NCI-H2196 (cell line): ENCODE data around the gene COLEC12.
A peak's percentile ranks its signal among the peaks of the same experiment; 100 is the strongest.

ENCODE experiments used
- DNase-seq: peaks from one replicate; lab custom pipeline; 2025; ENCODE audit not compliant: unreplicated experiment; lab: John Stamatoyannopoulos, UW

The COLEC12 gene

DNA sequence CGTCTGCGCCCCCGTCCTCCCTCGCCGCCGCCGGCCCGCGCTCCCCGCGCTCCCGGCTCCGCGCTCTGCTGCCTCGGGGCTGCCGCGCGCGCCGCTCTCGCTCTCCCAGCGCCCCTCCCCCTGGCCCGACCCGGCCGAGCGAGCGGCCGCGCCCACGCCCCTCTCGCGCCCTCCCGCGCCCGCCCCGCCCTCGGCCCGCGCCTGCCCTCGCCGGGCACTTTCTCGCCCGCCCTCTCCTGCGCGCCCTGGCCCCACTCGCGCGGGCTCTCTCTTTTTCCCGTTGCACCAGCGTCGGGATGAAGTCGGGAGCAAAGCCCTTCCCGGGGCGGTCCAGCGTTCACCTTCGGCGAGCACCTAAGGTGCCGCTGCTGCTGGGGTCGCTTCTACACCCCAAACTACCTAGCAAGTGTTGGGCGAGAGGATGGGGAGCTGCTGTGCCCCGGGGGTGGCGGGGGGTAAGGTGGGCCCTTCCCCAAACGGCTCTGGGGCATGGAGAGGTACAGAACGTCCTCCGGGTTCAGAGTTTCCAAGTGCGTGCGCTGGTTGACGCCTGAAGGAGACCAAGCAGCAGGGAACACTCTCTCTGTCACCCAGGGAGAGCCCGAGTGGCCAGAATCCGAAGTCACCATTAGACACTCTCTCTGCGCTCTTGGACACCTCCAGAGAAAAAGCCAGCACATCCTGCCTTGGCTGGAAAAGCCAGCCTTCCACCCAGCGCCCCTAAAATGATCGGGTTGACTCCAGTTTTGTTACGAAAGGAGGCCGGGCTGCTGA lies at the start of gene COLEC12:
COLEC12 (minus strand) TSS at position 70 of the 774 bp plus-strand sequence. CDS start 187 bp downstream, outside the sequence.
- DNase-seq, result no peak

DNA sequence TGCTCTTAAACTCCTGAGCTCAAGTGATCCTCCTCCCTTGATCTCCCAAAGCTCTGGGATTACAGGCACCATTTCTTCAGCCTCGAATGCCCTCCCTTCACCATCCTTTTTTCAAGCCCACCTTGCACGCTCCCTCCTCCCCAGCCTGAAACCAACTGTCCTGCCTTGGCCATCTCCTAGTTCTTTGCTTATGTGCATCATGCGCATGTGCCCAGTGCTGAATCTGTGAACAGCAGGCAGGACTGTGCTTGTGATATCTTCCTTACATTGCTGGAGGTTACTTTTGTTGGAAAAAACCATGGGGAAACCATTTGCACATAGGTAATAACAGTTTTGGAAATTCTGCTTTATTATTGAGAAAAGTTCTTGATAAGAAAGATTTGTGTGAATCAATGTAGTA lies 49.5 kb upstream of the COLEC12 start:
- DNase-seq, result no peak

DNA sequence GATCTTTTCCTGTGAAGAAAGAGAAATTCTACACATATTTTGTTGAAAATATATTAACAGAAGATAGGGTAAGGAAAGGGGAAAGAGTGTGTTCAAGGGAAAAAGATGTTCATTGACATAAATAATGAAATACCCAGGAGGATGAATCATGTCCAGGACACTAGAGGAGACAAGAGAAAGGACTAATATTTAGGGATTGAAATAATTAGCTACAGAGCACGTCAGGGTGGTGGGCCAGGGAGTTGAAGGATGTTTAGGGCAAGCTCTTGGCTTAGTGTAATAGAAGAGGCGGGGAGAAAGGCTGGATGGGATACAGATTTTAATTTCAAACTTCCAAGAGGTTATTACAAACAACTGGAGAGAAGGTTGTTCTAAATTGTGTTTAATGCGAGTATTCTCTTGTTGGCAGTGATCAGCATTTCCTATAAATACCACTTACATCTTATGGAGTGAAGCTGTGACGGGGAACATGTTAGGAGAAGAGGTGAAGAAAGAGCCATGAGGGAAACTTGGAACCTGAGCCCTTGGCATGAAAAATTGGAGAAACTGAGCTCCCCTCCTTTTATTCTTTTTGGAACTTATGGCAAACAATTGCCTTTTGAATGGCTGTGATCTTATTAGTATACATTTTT lies 43.1 kb upstream of the COLEC12 start:
- no peak for DNase-seq

- no peak for DNase-seq
Observed at GRCh38 chr18:533995-534601, 33.6 kb upstream of the COLEC12 start.

DNA sequence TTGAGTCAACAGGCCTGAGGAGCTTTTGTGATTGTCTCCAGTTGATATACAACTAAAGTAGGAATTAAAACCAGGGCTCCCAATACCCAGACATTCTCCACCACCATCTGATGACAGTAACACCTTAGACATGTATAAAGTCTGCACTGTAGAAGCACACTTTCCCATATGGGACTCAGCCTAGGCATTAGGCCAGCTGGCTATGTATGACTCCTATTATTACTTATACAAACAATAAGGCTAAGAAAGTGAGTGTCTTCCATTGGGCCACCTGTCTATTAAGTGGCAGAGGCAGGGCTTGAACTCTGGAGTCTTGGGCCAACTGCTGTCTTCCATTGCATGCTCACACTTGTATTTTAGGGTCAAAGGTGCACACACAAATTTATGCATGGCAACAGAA lies 32.1 kb upstream of the COLEC12 start:
- DNase-seq, result no peak

DNA sequence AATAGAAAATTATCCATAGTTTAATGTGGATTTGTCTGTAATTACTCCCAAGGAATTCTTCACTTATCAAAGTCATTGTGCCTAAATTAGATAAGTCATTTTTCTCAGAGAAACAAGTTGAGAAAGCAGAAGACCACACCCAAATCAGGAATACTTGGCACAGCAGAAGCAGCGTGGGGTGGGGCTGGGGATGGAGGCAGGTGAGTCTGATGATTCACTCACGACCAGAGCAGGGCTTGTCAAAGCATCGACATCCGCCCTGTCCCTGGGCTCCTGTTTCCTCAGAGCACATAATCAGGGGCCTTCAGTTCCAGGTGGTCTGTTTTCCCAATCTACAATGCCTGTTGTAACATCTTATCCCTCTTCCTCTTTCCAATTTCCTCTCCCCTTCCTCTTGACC lies 31.5 kb upstream of the COLEC12 start:
- DNase-seq, result no peak

- no peak for DNase-seq
Observed at GRCh38 chr18:527146-527545, 26.6 kb upstream of the COLEC12 start.

DNA sequence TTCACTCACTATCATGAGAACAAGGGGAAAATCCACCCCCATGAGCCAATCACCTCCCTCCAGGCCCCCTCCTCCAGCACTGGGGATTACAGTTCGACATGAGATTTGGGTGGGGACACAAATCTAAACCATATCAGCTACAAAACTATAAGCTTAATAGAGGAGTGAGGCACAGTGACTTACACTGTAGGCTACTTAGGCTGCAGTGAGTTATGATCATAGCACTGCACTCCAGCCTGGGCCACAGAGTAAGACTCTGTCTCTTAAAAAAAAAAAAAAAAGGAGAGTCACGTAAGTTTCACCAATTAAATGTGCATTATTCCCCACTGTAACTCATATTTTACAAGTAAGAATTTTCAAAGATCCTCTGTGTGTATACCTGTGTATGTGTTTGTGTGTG lies 26.2 kb upstream of the COLEC12 start:
- no peak for DNase-seq

GRCh38 chr18:525036-525797 lies 24.7 kb upstream of the COLEC12 start:
- no peak for DNase-seq

GRCh38 chr18:524466-524865 lies 24.0 kb upstream of the COLEC12 start:
- DNase-seq, result no peak

DNA sequence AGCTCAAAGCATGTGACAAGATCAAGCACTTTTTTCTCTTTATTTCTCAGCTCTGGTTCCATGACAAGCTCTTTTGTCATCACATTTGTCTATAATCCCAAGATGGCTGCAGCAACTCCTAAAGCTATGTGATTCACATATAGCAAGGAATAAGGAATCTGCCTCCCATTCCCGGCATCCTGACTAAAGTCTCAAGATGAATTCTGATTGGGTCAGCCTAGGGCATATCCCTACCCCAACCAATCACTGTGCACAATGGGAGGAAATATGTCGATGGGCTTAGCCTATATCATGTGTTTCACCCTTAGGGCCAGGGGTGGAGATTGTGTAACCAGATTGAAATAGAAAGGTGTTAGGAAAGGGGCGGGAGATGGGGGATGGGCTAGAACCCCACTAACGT lies 23.1 kb upstream of the COLEC12 start:
- no peak for DNase-seq

DNA sequence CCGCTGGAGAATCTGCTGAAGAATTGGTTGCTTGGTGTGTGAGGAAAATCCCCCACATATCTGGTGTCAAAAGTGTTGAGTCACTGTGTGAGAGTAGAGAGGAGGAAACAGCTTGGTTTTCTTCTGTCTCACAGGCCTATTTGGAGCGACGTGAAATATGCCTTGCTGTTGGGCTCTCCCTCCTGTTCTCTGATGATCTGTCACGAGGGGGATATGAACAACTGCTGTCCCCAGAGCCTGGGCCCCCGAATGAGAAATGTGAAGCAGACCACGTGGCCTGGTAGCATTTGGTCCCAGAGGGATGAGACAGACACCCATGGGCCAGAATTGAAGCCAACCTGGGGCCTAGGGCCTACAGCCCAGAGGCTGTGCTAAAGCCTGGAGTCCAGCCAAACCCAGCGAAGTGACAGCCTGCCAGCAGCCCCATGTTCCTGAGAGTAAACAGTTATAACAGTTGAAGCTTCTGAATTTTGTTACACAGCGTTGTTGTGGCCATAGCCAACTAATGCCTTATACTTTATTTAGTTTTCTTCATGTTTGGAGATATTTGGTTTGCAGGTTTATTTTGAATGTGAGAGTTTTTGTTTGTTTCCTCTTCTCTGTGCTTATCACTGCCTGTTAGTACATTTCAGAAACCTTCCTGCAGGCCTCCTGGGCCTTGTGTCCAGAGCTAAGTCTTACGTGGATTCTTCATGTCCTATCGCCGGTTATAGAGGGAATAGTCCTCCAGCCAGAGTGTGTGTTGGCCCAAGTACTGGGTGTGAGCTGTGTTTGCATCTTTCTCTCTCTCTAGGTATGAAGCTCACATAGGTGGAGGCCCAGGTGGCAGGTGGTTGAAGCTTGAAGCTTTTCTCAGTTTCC lies 18.7 kb upstream of the COLEC12 start:
- DNase-seq, result peak; percentile 13

DNA sequence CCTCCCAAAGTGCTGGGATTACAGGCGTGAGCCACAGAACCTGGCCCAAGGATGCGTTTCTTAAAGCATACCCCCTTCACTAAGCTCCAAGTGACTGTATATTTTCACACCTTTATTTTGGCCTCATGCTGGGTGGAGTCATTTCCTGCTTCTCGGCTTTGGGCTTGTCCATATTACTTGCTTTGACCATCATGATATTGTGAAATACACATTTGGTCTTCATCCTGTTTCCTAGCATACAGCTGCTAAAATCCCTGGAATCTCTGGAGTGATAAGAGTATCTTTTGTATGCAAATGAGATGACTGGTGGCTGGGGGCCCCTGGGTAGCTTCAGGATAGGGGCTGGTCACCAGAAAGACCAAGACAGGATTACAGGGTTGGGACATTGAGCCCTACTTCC lies 17.6 kb upstream of the COLEC12 start:
- no peak for DNase-seq

DNA sequence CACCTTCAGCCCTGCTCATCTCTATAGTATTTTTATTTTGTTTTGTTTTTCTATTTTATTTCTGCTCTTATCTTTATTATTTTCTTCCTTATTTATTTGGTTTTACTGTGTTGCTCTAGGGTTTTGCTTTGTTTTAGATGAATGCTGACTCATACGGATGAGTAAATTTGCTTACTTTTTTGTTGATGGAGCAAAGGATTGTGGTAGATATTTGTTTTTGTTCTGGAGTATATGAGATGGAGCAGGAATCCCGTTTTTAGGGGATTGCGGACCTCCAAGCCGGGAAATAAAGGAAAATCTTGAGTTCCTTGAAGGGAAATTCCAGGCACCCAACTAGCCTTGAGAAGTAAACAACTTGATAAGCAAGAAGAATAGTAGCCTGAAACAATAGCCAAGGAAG lies 15.3 kb upstream of the COLEC12 start:
- DNase-seq, result no peak

DNA sequence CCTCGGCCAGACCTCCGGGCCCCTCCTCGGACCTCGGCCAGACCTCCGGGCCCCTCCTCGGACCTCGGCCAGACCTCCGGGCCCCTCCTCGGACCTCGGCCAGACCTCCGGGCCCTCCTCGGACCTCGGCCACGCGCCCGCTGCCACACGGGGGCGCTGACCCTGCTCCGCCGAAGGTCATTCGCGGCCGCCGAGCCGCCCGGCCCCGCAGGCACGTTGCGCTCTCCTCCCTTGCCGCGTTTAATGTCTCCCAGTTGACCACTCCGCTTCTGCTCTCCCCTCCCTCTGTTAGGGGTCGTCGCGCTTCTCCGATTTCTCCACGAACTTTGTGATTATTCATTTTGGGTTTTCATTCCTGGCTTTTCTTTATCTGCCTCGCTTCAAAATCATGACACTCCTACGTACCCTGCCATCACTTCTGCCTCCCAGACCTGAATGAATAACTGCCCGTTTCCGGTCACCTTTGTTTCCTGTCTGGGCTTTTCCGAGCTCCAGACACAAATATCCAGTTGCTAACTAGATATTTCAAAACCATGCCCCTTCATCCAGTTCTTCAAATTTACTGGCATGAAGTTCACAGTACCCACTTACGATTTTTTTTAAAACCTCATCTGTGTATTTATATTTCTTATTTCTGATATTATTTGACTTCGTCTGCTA lies 14.8 kb upstream of the COLEC12 start:
- no peak for DNase-seq

DNA sequence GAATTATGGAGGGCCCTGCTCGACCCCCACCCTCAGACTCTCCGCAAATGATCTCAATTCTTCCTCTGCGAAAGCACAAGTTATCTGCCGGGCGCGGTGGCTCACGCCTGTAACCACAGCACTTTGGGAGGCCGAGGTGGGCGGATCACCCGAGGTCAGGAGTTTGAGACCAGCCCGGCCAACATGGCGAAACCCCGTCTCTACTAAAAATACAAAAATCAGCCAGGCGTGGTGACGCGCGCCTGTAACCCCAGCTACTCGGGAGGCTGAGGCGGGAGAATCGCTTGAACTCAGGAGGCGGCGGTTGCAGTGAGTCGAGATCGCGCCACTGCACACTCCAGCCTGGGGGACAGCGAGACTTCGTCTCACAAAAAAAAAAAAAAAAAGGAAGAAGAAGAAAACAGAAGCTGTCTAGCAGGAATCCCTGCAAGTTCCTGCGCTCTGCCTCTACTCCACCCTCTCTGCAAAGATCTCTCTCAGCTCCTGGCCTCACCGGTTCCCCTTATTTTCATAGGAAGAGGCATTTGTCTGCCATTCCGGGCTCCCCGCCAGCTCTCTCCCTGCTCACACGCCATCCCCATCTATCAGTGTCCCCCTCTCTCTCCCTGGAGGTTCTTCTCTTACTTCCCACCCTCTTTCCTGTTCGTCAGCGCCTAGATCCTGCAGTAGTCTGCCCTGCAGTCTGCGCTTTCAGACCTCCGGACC lies 13.5 kb upstream of the COLEC12 start:
- DNase-seq, result no peak

DNA sequence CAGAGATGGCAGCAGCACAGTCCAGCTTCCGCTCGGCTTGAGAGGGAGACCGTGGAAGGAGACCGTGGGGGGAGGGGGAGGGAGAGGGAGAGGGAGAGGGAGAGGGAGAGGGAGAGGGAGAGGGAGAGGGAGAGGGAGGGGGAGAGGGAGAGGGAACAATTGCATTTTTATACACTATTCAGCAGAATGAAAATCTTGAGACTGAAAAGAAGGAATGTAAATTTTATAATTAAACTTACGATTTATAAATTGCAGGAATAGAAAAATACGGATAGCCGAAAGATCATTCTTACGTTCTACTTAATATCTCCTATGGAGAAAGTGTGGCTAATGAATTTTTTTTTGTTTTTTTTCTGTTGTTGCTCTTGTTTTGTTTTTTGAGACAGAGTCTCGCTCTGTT lies 12.5 kb upstream of the COLEC12 start:
- no peak for DNase-seq

- no peak for DNase-seq
Observed at GRCh38 chr18:508835-509234, 8.3 kb upstream of the COLEC12 start.

- DNase-seq, result no peak
Observed at GRCh38 chr18:507636-508035, 7.1 kb upstream of the COLEC12 start.

- no peak for DNase-seq
Observed at GRCh38 chr18:506801-507200, 6.3 kb upstream of the COLEC12 start.
